WTC11 (cell line): ENCODE results near the gene TMEM54. TPM values are rescaled to one million over a fixed set of nuclear protein-coding genes. Genes with fewer than 3 reads are reported as not detected.

Experiments used
- ATAC-seq: fragments of 200-7000 bp; cut with Tn5 transposase; 2 replicates; pipeline ENCODE4 v1.10.0; 2021; ENCODE audit warnings: mild to moderate bottlenecking, moderate library complexity
- CTCF ChIA-PET: fragments of 300-600 bp; sonication (Branson Sonifier 250); formaldehyde crosslinking; loops from one replicate; lab custom pipeline; 2021; ENCODE audit warnings: antibody characterized with exemption; lab: Charles Lee
- POLR2A ChIA-PET: fragments of 350-600 bp; sonication (Branson Sonifier 250); formaldehyde crosslinking; loops from one replicate; lab custom pipeline; 2021; ENCODE audit warnings: antibody characterized with exemption; lab: Charles Lee
- DNase-seq: peaks from one replicate; pipeline ENCODE4 v3.0.0; 2021; ENCODE audit warnings: low spot score
- H3K27ac Mint-ChIP-seq: 2 replicates; pipeline ENCODE4 v1.8.0; 2021; ENCODE audit warnings: mixed read lengths
- H3K27me3 Mint-ChIP-seq: 2 replicates; pipeline ENCODE4 v1.8.0; 2021; ENCODE audit warnings: low read depth, mild to moderate bottlenecking, moderate library complexity, mixed read lengths
- H3K36me3 Mint-ChIP-seq: 2 replicates; pipeline ENCODE4 v1.8.0; 2021; ENCODE audit warnings: mixed read lengths
- H3K4me1 Mint-ChIP-seq: 2 replicates; pipeline ENCODE4 v1.8.0; 2022; ENCODE audit warnings: mixed read lengths
- H3K4me3 Mint-ChIP-seq: 2 replicates; pipeline ENCODE4 v1.8.0; 2021; ENCODE audit warnings: mild to moderate bottlenecking, moderate library complexity, mixed read lengths
- H3K9me3 Mint-ChIP-seq: 2 replicates; pipeline ENCODE4 v1.8.0; 2021; ENCODE audit warnings: mixed read lengths
- ETV6 ChIP-seq: sonication (generic); formaldehyde crosslinking; IDR thresholded peaks from 2 replicates; pipeline ENCODE4 v1.8.1; 2022; ENCODE audit warnings: mild to moderate bottlenecking, missing genetic modification reagents
- FOXJ3 ChIP-seq: sonication (generic); formaldehyde crosslinking; IDR thresholded peaks from 2 replicates; pipeline ENCODE4 v1.9.0; 2021; ENCODE audit warnings: missing genetic modification reagents, mild to moderate bottlenecking, borderline replicate concordance
- GRHL2 ChIP-seq: fragments of 250-450 bp; sonication (Bioruptor Pico); IDR thresholded peaks from 2 replicates; pipeline ENCODE4 v1.8.0; 2022; ENCODE audit warnings: mild to moderate bottlenecking, moderate library complexity; ENCODE audit not compliant: insufficient replicate concordance, severe bottlenecking
- GTF2I ChIP-seq: fragments of 250-450 bp; sonication (Bioruptor Pico); conservative IDR thresholded peaks from 2 replicates; pipeline ENCODE4 v1.4.0; 2021; ENCODE audit warnings: mild to moderate bottlenecking
- JUN ChIP-seq: sonication (generic); formaldehyde crosslinking; IDR thresholded peaks from 2 replicates; pipeline ENCODE4 v1.8.0; 2023; ENCODE audit warnings: mild to moderate bottlenecking, missing genetic modification reagents
- NFATC4 ChIP-seq: fragments of 250-450 bp; sonication (Bioruptor Pico); IDR thresholded peaks from 2 replicates; pipeline ENCODE4 v1.9.0; 2021; ENCODE audit warnings: mild to moderate bottlenecking
- NR2C2 ChIP-seq: sonication (generic); formaldehyde crosslinking; IDR thresholded peaks from 2 replicates; pipeline ENCODE4 v1.8.0; 2022; ENCODE audit warnings: mild to moderate bottlenecking, missing genetic modification reagents
- SMAD4 ChIP-seq: sonication (generic); formaldehyde crosslinking; IDR thresholded peaks from 2 replicates; pipeline ENCODE4 v1.8.0; 2022; ENCODE audit warnings: mild to moderate bottlenecking, missing genetic modification reagents
- TEAD1 ChIP-seq: sonication (generic); formaldehyde crosslinking; IDR thresholded peaks from 2 replicates; pipeline ENCODE4 v1.8.0; 2022; ENCODE audit warnings: mild to moderate bottlenecking, missing genetic modification reagents
- ZBTB21 ChIP-seq: sonication (generic); formaldehyde crosslinking; IDR thresholded peaks from 2 replicates; pipeline ENCODE4 v1.8.1; 2023; ENCODE audit warnings: mild to moderate bottlenecking, missing genetic modification reagents, borderline replicate concordance
- ZNF121 ChIP-seq: sonication (generic); formaldehyde crosslinking; IDR thresholded peaks from 2 replicates; pipeline ENCODE4 v1.8.0; 2023; ENCODE audit warnings: missing genetic modification reagents
- total RNA-seq: library from RNA; stranded (reverse); gene quantifications from 3 replicates; pipeline ENCODE4 v1.2.3, GENCODE V29; 2021
- TF ChIP-seq, protein P1 (sequence below): sonication (generic); formaldehyde crosslinking; IDR thresholded peaks from 2 replicates; pipeline ENCODE4 v1.8.1; 2022; ENCODE audit warnings: mild to moderate bottlenecking, moderate library complexity, missing genetic modification reagents
- TF ChIP-seq, protein P2 (sequence below): sonication (generic); formaldehyde crosslinking; IDR thresholded peaks from 2 replicates; pipeline ENCODE4 v1.8.0; 2022; ENCODE audit warnings: mild to moderate bottlenecking, missing genetic modification reagents
- TF ChIP-seq, protein P3 (sequence below): fragments of 250-450 bp; sonication (Bioruptor Pico); IDR thresholded peaks from 2 replicates; pipeline ENCODE4 v1.9.0; 2021; ENCODE audit warnings: mild to moderate bottlenecking
- TF ChIP-seq, protein P4 (sequence below): fragments of 200-600 bp; IDR thresholded peaks from 2 replicates; pipeline ENCODE4 v1.8.0; 2022; ENCODE audit warnings: antibody characterized with exemption
- TF ChIP-seq, protein P5 (sequence below): sonication (generic); formaldehyde crosslinking; IDR thresholded peaks from 2 replicates; pipeline ENCODE4 v1.8.0; 2022; ENCODE audit warnings: mild to moderate bottlenecking, missing genetic modification reagents
- TF ChIP-seq, protein P6 (sequence below): sonication (generic); formaldehyde crosslinking; IDR thresholded peaks from 2 replicates; pipeline ENCODE4 v1.8.1; 2022; ENCODE audit warnings: low read depth, missing genetic modification reagents, borderline replicate concordance
- TF ChIP-seq, protein P7 (sequence below): sonication (generic); formaldehyde crosslinking; IDR thresholded peaks from 2 replicates; pipeline ENCODE4 v1.8.1; 2023; ENCODE audit warnings: mild to moderate bottlenecking, missing genetic modification reagents, borderline replicate concordance
- TF ChIP-seq, protein P8 (sequence below): sonication (generic); formaldehyde crosslinking; IDR thresholded peaks from 2 replicates; pipeline ENCODE4 v1.8.0; 2023; ENCODE audit warnings: missing genetic modification reagents

Gene TMEM54
- total RNA-seq, 1 experiment from 2014 or later: 20.7 TPM

DNA sequence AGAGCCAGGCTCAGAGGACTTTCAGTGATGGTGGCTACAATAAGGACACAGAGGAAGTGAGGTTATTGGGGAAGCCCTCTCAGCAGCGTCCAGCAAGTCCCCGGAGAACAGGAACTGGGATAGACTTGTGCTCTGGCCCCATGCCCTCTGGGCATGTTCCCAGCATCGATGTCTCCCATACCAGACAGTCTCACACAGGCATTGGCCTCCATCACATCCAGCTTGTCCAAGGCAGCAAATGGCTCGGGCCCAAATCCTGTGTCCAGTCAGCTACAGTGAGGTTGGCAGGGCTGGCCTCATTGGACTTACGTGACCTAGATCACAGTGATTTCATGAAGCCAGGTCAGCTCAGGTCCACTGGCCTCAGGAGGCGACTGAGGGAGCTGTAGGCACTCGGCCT is 19.6 kb upstream of the TMEM54 start:
- POLR2A ChIA-PET: no interaction called here
- ATAC-seq (no peak), DNase-seq (no peak)
- peaks cover 49% of the 10 kb centered on the region for H3K27me3 Mint-ChIP-seq
- no peaks in the 10 kb centered on the region for H3K9me3 Mint-ChIP-seq
- TF ChIP-seq ETV6 (CRISPR knock-in tag) (no peak), GTF2I (CRISPR knock-in tag) (no peak), NFATC4 (CRISPR knock-in tag) (no peak), SMAD4 (CRISPR knock-in tag) (no peak)
- TF ChIP-seq, protein P1, sequence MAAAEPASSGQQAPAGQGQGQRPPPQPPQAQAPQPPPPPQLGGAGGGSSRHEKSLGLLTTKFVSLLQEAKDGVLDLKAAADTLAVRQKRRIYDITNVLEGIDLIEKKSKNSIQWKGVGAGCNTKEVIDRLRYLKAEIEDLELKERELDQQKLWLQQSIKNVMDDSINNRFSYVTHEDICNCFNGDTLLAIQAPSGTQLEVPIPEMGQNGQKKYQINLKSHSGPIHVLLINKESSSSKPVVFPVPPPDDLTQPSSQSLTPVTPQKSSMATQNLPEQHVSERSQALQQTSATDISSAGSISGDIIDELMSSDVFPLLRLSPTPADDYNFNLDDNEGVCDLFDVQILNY (CRISPR knock-in tag): no peak
- TF ChIP-seq, protein P2, sequence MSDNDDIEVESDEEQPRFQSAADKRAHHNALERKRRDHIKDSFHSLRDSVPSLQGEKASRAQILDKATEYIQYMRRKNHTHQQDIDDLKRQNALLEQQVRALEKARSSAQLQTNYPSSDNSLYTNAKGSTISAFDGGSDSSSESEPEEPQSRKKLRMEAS (CRISPR knock-in tag): no peak
- TF ChIP-seq, protein P3, sequence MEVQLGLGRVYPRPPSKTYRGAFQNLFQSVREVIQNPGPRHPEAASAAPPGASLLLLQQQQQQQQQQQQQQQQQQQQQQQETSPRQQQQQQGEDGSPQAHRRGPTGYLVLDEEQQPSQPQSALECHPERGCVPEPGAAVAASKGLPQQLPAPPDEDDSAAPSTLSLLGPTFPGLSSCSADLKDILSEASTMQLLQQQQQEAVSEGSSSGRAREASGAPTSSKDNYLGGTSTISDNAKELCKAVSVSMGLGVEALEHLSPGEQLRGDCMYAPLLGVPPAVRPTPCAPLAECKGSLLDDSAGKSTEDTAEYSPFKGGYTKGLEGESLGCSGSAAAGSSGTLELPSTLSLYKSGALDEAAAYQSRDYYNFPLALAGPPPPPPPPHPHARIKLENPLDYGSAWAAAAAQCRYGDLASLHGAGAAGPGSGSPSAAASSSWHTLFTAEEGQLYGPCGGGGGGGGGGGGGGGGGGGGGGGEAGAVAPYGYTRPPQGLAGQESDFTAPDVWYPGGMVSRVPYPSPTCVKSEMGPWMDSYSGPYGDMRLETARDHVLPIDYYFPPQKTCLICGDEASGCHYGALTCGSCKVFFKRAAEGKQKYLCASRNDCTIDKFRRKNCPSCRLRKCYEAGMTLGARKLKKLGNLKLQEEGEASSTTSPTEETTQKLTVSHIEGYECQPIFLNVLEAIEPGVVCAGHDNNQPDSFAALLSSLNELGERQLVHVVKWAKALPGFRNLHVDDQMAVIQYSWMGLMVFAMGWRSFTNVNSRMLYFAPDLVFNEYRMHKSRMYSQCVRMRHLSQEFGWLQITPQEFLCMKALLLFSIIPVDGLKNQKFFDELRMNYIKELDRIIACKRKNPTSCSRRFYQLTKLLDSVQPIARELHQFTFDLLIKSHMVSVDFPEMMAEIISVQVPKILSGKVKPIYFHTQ (CRISPR knock-in tag): no peak
- no peak overlapping the region for H3K27ac Mint-ChIP-seq
- H3K36me3 Mint-ChIP-seq: no peaks in the 10 kb centered on the region
- CTCF ChIA-PET: interaction anchor here (1.1 to 2.4 kb wide), 3 partner anchors 12 to 34 kb away, joined by 3 to 9 read pairs (median 3); no protein-coding TSS in a partner anchor
- H3K4me3 Mint-ChIP-seq: no peak overlapping the region
- peaks cover 12% of the 10 kb centered on the region for H3K4me1 Mint-ChIP-seq

DNA sequence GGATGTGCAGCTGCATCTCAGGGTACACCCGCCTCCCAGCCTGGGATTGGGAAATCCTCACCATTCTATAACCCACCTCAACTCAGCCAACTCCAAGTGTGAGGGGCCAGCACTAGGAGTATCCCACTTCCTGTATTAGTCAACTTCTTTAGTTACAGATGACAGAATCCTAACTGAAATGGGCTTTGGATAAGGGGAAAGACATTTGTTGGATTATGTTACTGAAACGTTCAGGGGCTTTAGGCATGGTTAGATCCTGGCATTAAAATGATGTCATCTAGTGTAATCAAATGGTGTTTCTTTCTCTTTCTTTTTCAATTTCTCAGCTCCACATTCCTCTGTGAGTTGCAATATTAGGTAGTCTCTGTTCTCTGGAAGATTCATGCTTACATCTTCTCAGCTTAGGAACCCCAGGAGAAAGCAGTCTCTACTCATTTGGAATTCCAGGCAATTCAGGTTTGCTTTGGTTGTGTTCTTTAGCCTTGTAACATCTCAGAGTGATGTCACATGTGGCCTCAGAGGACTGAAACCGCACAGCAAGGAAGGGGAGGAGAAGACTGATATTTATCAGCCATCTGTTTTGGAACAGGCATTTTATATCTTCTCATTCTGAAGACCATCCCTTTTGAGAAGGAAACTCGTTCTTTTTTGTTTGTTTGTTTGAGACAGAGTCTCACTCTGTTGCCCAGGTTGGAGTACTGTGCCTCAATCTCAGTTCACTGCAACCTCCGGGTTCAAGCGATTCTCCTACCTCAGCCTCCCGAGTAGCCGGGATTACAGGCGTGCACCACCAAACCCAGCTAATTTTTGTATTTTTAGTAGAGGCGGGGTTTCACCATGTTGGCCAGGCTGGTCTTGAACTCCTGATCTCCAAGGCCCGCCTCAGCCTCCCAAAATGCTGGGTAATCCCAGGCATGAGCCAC is 18.9 kb upstream of the TMEM54 start:
- no peak for ATAC-seq
- H3K27ac Mint-ChIP-seq: no peak overlapping the region
- DNase-seq: no peak
- H3K4me3 Mint-ChIP-seq: no peak overlapping the region
- peaks cover 8% of the 10 kb centered on the region for H3K4me1 Mint-ChIP-seq
- H3K36me3 Mint-ChIP-seq: no peaks in the 10 kb centered on the region
- CTCF ChIA-PET: interaction anchor here (0.7 to 2.4 kb wide), 6 partner anchors 13 to 200 kb away, joined by 3 to 9 read pairs (median 4); no protein-coding TSS in a partner anchor
- no peaks in the 10 kb centered on the region for H3K9me3 Mint-ChIP-seq
- H3K27me3 Mint-ChIP-seq: peaks cover 41% of the 10 kb centered on the region
- POLR2A ChIA-PET: interaction anchor here (0.5 kb wide), 1 partner anchor 44 kb away, joined by 3 read pairs; no protein-coding TSS in a partner anchor
- TF ChIP-seq, protein P4, sequence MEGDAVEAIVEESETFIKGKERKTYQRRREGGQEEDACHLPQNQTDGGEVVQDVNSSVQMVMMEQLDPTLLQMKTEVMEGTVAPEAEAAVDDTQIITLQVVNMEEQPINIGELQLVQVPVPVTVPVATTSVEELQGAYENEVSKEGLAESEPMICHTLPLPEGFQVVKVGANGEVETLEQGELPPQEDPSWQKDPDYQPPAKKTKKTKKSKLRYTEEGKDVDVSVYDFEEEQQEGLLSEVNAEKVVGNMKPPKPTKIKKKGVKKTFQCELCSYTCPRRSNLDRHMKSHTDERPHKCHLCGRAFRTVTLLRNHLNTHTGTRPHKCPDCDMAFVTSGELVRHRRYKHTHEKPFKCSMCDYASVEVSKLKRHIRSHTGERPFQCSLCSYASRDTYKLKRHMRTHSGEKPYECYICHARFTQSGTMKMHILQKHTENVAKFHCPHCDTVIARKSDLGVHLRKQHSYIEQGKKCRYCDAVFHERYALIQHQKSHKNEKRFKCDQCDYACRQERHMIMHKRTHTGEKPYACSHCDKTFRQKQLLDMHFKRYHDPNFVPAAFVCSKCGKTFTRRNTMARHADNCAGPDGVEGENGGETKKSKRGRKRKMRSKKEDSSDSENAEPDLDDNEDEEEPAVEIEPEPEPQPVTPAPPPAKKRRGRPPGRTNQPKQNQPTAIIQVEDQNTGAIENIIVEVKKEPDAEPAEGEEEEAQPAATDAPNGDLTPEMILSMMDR: no peak
- TF ChIP-seq, protein P5, sequence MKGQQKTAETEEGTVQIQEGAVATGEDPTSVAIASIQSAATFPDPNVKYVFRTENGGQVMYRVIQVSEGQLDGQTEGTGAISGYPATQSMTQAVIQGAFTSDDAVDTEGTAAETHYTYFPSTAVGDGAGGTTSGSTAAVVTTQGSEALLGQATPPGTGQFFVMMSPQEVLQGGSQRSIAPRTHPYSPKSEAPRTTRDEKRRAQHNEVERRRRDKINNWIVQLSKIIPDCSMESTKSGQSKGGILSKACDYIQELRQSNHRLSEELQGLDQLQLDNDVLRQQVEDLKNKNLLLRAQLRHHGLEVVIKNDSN (CRISPR knock-in tag): no peak
- TF ChIP-seq NR2C2 (CRISPR knock-in tag) (no peak), FOXJ3 (CRISPR knock-in tag) (no peak), TEAD1 (CRISPR knock-in tag) (no peak), GRHL2 (CRISPR knock-in tag) (no peak), ZNF121 (CRISPR knock-in tag) (no peak), ZBTB21 (CRISPR knock-in tag) (no peak), GTF2I (CRISPR knock-in tag) (no peak), JUN (CRISPR knock-in tag) (no peak)
- TF ChIP-seq, protein P6, sequence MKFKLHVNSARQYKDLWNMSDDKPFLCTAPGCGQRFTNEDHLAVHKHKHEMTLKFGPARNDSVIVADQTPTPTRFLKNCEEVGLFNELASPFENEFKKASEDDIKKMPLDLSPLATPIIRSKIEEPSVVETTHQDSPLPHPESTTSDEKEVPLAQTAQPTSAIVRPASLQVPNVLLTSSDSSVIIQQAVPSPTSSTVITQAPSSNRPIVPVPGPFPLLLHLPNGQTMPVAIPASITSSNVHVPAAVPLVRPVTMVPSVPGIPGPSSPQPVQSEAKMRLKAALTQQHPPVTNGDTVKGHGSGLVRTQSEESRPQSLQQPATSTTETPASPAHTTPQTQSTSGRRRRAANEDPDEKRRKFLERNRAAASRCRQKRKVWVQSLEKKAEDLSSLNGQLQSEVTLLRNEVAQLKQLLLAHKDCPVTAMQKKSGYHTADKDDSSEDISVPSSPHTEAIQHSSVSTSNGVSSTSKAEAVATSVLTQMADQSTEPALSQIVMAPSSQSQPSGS: no peak
- TF ChIP-seq, protein P7, sequence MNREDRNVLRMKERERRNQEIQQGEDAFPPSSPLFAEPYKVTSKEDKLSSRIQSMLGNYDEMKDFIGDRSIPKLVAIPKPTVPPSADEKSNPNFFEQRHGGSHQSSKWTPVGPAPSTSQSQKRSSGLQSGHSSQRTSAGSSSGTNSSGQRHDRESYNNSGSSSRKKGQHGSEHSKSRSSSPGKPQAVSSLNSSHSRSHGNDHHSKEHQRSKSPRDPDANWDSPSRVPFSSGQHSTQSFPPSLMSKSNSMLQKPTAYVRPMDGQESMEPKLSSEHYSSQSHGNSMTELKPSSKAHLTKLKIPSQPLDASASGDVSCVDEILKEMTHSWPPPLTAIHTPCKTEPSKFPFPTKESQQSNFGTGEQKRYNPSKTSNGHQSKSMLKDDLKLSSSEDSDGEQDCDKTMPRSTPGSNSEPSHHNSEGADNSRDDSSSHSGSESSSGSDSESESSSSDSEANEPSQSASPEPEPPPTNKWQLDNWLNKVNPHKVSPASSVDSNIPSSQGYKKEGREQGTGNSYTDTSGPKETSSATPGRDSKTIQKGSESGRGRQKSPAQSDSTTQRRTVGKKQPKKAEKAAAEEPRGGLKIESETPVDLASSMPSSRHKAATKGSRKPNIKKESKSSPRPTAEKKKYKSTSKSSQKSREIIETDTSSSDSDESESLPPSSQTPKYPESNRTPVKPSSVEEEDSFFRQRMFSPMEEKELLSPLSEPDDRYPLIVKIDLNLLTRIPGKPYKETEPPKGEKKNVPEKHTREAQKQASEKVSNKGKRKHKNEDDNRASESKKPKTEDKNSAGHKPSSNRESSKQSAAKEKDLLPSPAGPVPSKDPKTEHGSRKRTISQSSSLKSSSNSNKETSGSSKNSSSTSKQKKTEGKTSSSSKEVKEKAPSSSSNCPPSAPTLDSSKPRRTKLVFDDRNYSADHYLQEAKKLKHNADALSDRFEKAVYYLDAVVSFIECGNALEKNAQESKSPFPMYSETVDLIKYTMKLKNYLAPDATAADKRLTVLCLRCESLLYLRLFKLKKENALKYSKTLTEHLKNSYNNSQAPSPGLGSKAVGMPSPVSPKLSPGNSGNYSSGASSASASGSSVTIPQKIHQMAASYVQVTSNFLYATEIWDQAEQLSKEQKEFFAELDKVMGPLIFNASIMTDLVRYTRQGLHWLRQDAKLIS (CRISPR knock-in tag): no peak
- TF ChIP-seq, protein P8, sequence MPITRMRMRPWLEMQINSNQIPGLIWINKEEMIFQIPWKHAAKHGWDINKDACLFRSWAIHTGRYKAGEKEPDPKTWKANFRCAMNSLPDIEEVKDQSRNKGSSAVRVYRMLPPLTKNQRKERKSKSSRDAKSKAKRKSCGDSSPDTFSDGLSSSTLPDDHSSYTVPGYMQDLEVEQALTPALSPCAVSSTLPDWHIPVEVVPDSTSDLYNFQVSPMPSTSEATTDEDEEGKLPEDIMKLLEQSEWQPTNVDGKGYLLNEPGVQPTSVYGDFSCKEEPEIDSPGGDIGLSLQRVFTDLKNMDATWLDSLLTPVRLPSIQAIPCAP (CRISPR knock-in tag): no peak
